NK-92 (cell line): ENCODE data around the gene EPB41L4A.
"Not testable (repeated sequence)": the region's sequence is repeated elsewhere in the genome, so short reads cannot be mapped to it uniquely, and the experiment has no call there.

Source experiments
- DNase-seq: peaks from one replicate; lab custom pipeline; 2025; ENCODE audit not compliant: unreplicated experiment; lab: John Stamatoyannopoulos, UW

Gene EPB41L4A

GRCh38 chr5:112419164-112419985 is at the start of gene EPB41L4A:
Gene EPB41L4A, minus strand, starts transcription at chr5:112419277. Its CDS starts 238 bp downstream, at chr5:112419039.
- no peak for DNase-seq

- DNase-seq, result no peak
These were observed 48.4 kb upstream of the EPB41L4A start for GRCh38 chr5:112467485-112467884.

- not testable (repeated sequence) for DNase-seq
These were observed 47.2 kb upstream of the EPB41L4A start for GRCh38 chr5:112466261-112466660.

- not testable (repeated sequence) for DNase-seq
These were observed 28.2 kb upstream of the EPB41L4A start for GRCh38 chr5:112447187-112447760.

GRCh38 chr5:112445626-112446350 is 26.7 kb upstream of the EPB41L4A start:
- no peak for DNase-seq

GRCh38 chr5:112443932-112444331 is 24.9 kb upstream of the EPB41L4A start:
- DNase-seq, result not testable (repeated sequence)

- no peak for DNase-seq
These were observed 21.0 kb upstream of the EPB41L4A start for GRCh38 chr5:112440031-112440430.

GRCh38 chr5:112436144-112436543 is 17.1 kb upstream of the EPB41L4A start:
- DNase-seq, result no peak

GRCh38 chr5:112434641-112435040 is 15.6 kb upstream of the EPB41L4A start:
- DNase-seq, result no peak

- not testable (repeated sequence) for DNase-seq
These were observed 7.1 kb upstream of the EPB41L4A start for GRCh38 chr5:112426202-112426601.

- DNase-seq, result no peak
These were observed 1.1 kb upstream of the EPB41L4A start for GRCh38 chr5:112419986-112420864.

- no peak for DNase-seq
These were observed 366 bp downstream of the EPB41L4A start for GRCh38 chr5:112418659-112419163.

GRCh38 chr5:112417931-112418658 is 982 bp downstream of the EPB41L4A start:
- no peak for DNase-seq

GRCh38 chr5:112415552-112415951 is 3.5 kb downstream of the EPB41L4A start:
- DNase-seq, result no peak

GRCh38 chr5:112413611-112414010 is 5.5 kb downstream of the EPB41L4A start:
- no peak for DNase-seq

GRCh38 chr5:112412346-112412745 is 6.7 kb downstream of the EPB41L4A start:
- DNase-seq, result no peak

- no peak for DNase-seq
These were observed 7.2 kb downstream of the EPB41L4A start for GRCh38 chr5:112411903-112412302.

- no peak for DNase-seq
These were observed 11.4 kb downstream of the EPB41L4A start for GRCh38 chr5:112407666-112408065.

- no peak for DNase-seq
These were observed 11.8 kb downstream of the EPB41L4A start for GRCh38 chr5:112407240-112407639.

GRCh38 chr5:112403069-112403468 is 16.0 kb downstream of the EPB41L4A start:
- DNase-seq, result no peak
